Loucy (cell line): ENCODE measurements around the gene CARS2.

Source experiments
- CTCF ChIP-seq: fragments of 200-600 bp; sonication (generic); conservative IDR thresholded peaks from 2 replicates; pipeline ENCODE4 v1.5.1; 2014; ENCODE audit warnings: mild to moderate bottlenecking, antibody characterized with exemption, low read length
- EZH2phosphoT487 ChIP-seq: fragments of 200-600 bp; IDR thresholded peaks from 2 replicates; pipeline ENCODE4 v1.6.1; 2018; ENCODE audit warnings: antibody characterized with exemption, mild to moderate bottlenecking, moderate library complexity, borderline replicate concordance

GRCh38 chr13:110676595-110677587 lies 29.0 kb downstream of the CARS2 start:
- TF ChIP-seq CTCF: no peak
- TF ChIP-seq EZH2phosphoT487: no peak
